Measurements from ENCODE around the gene AVEN.
"Not testable (repeated sequence)": the region's sequence is repeated elsewhere in the genome, so short reads cannot be mapped to it uniquely, and the experiment has no call there.

Gene AVEN

GRCh38 chr15:34019369-34019990 lies 19.5 kb downstream of the AVEN start:
- Histone ChIP-seq H3K27me3 (replicated peaks; ENCODE audit: control insufficient read depth, insufficient read depth, low read length) (no peaks in the 10 kb centered on the region), H3K36me3 (ENCODE audit: control insufficient read depth, insufficient read depth, low read length) (no peaks in the 10 kb centered on the region), H3K4me3 (replicated peaks; ENCODE audit: low read depth, low read length) (no peak overlapping the region)
- TF ChIP-seq, protein P1, sequence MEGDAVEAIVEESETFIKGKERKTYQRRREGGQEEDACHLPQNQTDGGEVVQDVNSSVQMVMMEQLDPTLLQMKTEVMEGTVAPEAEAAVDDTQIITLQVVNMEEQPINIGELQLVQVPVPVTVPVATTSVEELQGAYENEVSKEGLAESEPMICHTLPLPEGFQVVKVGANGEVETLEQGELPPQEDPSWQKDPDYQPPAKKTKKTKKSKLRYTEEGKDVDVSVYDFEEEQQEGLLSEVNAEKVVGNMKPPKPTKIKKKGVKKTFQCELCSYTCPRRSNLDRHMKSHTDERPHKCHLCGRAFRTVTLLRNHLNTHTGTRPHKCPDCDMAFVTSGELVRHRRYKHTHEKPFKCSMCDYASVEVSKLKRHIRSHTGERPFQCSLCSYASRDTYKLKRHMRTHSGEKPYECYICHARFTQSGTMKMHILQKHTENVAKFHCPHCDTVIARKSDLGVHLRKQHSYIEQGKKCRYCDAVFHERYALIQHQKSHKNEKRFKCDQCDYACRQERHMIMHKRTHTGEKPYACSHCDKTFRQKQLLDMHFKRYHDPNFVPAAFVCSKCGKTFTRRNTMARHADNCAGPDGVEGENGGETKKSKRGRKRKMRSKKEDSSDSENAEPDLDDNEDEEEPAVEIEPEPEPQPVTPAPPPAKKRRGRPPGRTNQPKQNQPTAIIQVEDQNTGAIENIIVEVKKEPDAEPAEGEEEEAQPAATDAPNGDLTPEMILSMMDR (IDR thresholded peaks at IDR 0.05; ENCODE audit: insufficient read depth, low read length, poor library complexity, severe bottlenecking): no peak
- no peak for DNase-seq (ENCODE audit: extremely low read depth, insufficient read length)

GRCh38 chr15:34018738-34019137 lies 20.3 kb downstream of the AVEN start:
- not testable (repeated sequence) for H3K4me3 ChIP-seq (replicated peaks; ENCODE audit: low read depth, low read length); H3K36me3 ChIP-seq (ENCODE audit: control insufficient read depth, insufficient read depth, low read length); H3K27me3 ChIP-seq (replicated peaks; ENCODE audit: control insufficient read depth, insufficient read depth, low read length); DNase-seq (ENCODE audit: extremely low read depth, insufficient read length)

GRCh38 chr15:34018021-34018645 lies 20.9 kb downstream of the AVEN start:
- H3K4me3 ChIP-seq (replicated peaks; ENCODE audit: low read depth, low read length): no peak overlapping the region
- TF ChIP-seq, protein P1 (IDR thresholded peaks at IDR 0.05; ENCODE audit: insufficient read depth, low read length, poor library complexity, severe bottlenecking): no peak

DNA sequence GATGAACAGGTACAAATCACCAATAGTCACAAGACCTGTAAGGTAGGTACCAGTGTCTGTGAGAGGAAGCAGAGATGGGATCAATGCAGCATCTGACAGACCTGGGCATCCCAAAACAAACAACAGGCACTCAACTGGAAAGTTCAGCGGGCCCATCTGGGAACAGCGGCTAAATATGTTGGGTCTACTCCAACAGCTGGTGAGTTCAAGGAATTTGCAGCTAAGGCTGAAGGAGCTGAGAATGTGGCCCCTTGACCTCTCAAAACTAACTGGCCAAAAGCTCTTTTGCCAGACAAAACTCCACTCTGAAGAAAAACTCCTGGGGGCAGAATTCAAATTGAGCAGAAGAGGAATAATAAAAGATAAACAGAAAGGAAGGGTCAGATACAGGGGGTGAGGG lies 24.4 kb downstream of the AVEN start:
- no peak overlapping the region for H3K4me3 ChIP-seq (replicated peaks; ENCODE audit: low read depth, low read length)
- no peak for DNase-seq (ENCODE audit: extremely low read depth, insufficient read length)
- TF ChIP-seq, protein P1 (IDR thresholded peaks at IDR 0.05; ENCODE audit: insufficient read depth, low read length, poor library complexity, severe bottlenecking): no peak

More at GRCh38 chr15:34018021-34018645, 20.9 kb downstream of the AVEN start:
- Histone ChIP-seq H3K27me3 (replicated peaks; ENCODE audit: control insufficient read depth, insufficient read depth, low read length) (no peaks in the 10 kb centered on the region), H3K36me3 (ENCODE audit: control insufficient read depth, insufficient read depth, low read length) (no peaks in the 10 kb centered on the region)
- DNase-seq (ENCODE audit: extremely low read depth, insufficient read length): no peak

GRCh38 chr15:34013746-34014145 lies 25.3 kb downstream of the AVEN start:
- H3K4me3 ChIP-seq (replicated peaks; ENCODE audit: low read depth, low read length): no peak overlapping the region
- H3K27me3 ChIP-seq (replicated peaks; ENCODE audit: control insufficient read depth, insufficient read depth, low read length): no peaks in the 10 kb centered on the region
- H3K36me3 ChIP-seq (ENCODE audit: control insufficient read depth, insufficient read depth, low read length): no peaks in the 10 kb centered on the region
- no peak for DNase-seq (ENCODE audit: extremely low read depth, insufficient read length)
- TF ChIP-seq, protein P1 (IDR thresholded peaks at IDR 0.05; ENCODE audit: insufficient read depth, low read length, poor library complexity, severe bottlenecking): no peak

More for the DNA sequence above, 24.4 kb downstream of the AVEN start:
- H3K27me3 ChIP-seq (replicated peaks; ENCODE audit: control insufficient read depth, insufficient read depth, low read length): no peaks in the 10 kb centered on the region
- no peaks in the 10 kb centered on the region for H3K36me3 ChIP-seq (ENCODE audit: control insufficient read depth, insufficient read depth, low read length)

- Histone ChIP-seq H3K27me3 (replicated peaks; ENCODE audit: control insufficient read depth, insufficient read depth, low read length) (no peaks in the 10 kb centered on the region), H3K4me3 (replicated peaks; ENCODE audit: low read depth, low read length) (no peak overlapping the region), H3K36me3 (ENCODE audit: control insufficient read depth, insufficient read depth, low read length) (no peaks in the 10 kb centered on the region)
- no peak for DNase-seq (ENCODE audit: extremely low read depth, insufficient read length)
- TF ChIP-seq, protein P1 (IDR thresholded peaks at IDR 0.05; ENCODE audit: insufficient read depth, low read length, poor library complexity, severe bottlenecking): no peak
Observed at GRCh38 chr15:34012461-34013028, 26.5 kb downstream of the AVEN start.

Data from GM06990 (cell line).